Loucy (cell line): ENCODE data around the gene CCDC3.

Experiments used
- H2AFZ ChIP-seq: fragments of 200-600 bp; sonication (generic); 2 replicates; pipeline ENCODE4 v1.6.0; 2016; ENCODE audit warnings: antibody characterized with exemption, mild to moderate bottlenecking, low read length, moderate library complexity
- H3F3A ChIP-seq: fragments of 200-600 bp; 2 replicates; pipeline ENCODE4 v1.6.0; 2016; ENCODE audit warnings: antibody characterized with exemption, low read depth, mild to moderate bottlenecking
- H3K27me3 ChIP-seq: fragments of 200-600 bp; sonication (generic); 2 replicates; pipeline ENCODE4 v1.6.1; 2014; ENCODE audit warnings: low read length, mild to moderate bottlenecking; ENCODE audit not compliant: insufficient read depth, poor library complexity, severe bottlenecking
- H3K36me3 ChIP-seq: fragments of 200-600 bp; sonication (generic); 2 replicates; pipeline ENCODE4 v1.6.1; 2016; ENCODE audit warnings: low read length; ENCODE audit not compliant: insufficient read depth
- H3K4me1 ChIP-seq: fragments of 200-600 bp; sonication (generic); 2 replicates; pipeline ENCODE4 v1.5.1; 2014; ENCODE audit warnings: low read length, mild to moderate bottlenecking; ENCODE audit not compliant: insufficient read depth, poor library complexity, severe bottlenecking
- H3K4me2 ChIP-seq: fragments of 200-600 bp; sonication (generic); 2 replicates; pipeline ENCODE4 v1.6.0; 2014; ENCODE audit warnings: antibody characterized with exemption, low read length, low read depth, mild to moderate bottlenecking; ENCODE audit not compliant: poor library complexity, severe bottlenecking
- H3K4me3 ChIP-seq: fragments of 200-600 bp; sonication (generic); 2 replicates; pipeline ENCODE4 v1.5.1; 2014; ENCODE audit warnings: low read length, mild to moderate bottlenecking, mixed read lengths; ENCODE audit not compliant: poor library complexity, severe bottlenecking
- H3K79me2 ChIP-seq: fragments of 200-600 bp; sonication (generic); 2 replicates; pipeline ENCODE4 v1.6.1; 2014; ENCODE audit warnings: low read length; ENCODE audit not compliant: insufficient read depth
- H3K9ac ChIP-seq: fragments of 200-600 bp; sonication (generic); 2 replicates; pipeline ENCODE4 v1.6.0; 2014; ENCODE audit warnings: mild to moderate bottlenecking, low read depth, low read length, moderate library complexity; ENCODE audit not compliant: poor library complexity, severe bottlenecking
- H3K9me2 ChIP-seq: fragments of 200-600 bp; sonication (generic); replicated peaks from 2 replicates; pipeline ENCODE4 v1.6.1; 2016; ENCODE audit warnings: low read depth, low read length, mixed read lengths
- H3K9me3 ChIP-seq: fragments of 200-600 bp; sonication (generic); 2 replicates; pipeline ENCODE4 v1.6.1; 2014; ENCODE audit warnings: mild to moderate bottlenecking, antibody characterized with exemption, low read length, low read depth; ENCODE audit not compliant: insufficient read depth
- H4K20me1 ChIP-seq: fragments of 200-600 bp; sonication (generic); 2 replicates; pipeline ENCODE4 v1.6.0; 2014; ENCODE audit warnings: antibody characterized with exemption, low read length, mild to moderate bottlenecking; ENCODE audit not compliant: insufficient read depth, poor library complexity, severe bottlenecking
- CTCF ChIP-seq: fragments of 200-600 bp; sonication (generic); conservative IDR thresholded peaks from 2 replicates; pipeline ENCODE4 v1.5.1; 2014; ENCODE audit warnings: mild to moderate bottlenecking, antibody characterized with exemption, low read length
- EZH2phosphoT487 ChIP-seq: fragments of 200-600 bp; IDR thresholded peaks from 2 replicates; pipeline ENCODE4 v1.6.1; 2018; ENCODE audit warnings: antibody characterized with exemption, mild to moderate bottlenecking, moderate library complexity, borderline replicate concordance

Gene CCDC3

GRCh38 chr10:12975906-12976305 lies 25.6 kb downstream of the CCDC3 start:
- no peak overlapping the region for H3K4me2 ChIP-seq
- H3K36me3 ChIP-seq, result no peaks in the 10 kb centered on the region
- no peak overlapping the region for H3K4me3 ChIP-seq
- no peaks in the 10 kb centered on the region for H3K79me2 ChIP-seq
- H3K4me1 ChIP-seq, result peaks cover 17% of the 10 kb centered on the region
- H3K9ac ChIP-seq, result no peak overlapping the region
- H2AFZ ChIP-seq, result no peak overlapping the region
- H3K9me3 ChIP-seq, result no peaks in the 10 kb centered on the region
- H3F3A ChIP-seq, result no peaks in the 10 kb centered on the region
- H3K9me2 ChIP-seq, result no peaks in the 10 kb centered on the region
- no peaks in the 10 kb centered on the region for H4K20me1 ChIP-seq
- TF ChIP-seq EZH2phosphoT487 (no peak), CTCF (no peak)
- no peaks in the 10 kb centered on the region for H3K27me3 ChIP-seq

GRCh38 chr10:12975266-12975665 lies 26.2 kb downstream of the CCDC3 start:
- Histone ChIP-seq H3K9me2 (no peaks in the 10 kb centered on the region), H4K20me1 (no peaks in the 10 kb centered on the region), H3K4me3 (no peak overlapping the region), H3K9ac (no peak overlapping the region), H3K79me2 (no peaks in the 10 kb centered on the region), H3F3A (no peaks in the 10 kb centered on the region), H3K36me3 (no peaks in the 10 kb centered on the region), H3K27me3 (no peaks in the 10 kb centered on the region), H3K4me1 (peaks cover 20% of the 10 kb centered on the region), H2AFZ (no peak overlapping the region), H3K9me3 (no peaks in the 10 kb centered on the region), H3K4me2 (no peak overlapping the region)
- TF ChIP-seq EZH2phosphoT487 (no peak), CTCF (peak; percentile 54)

- Histone ChIP-seq H3K4me3 (no peak overlapping the region), H3K9me3 (no peaks in the 10 kb centered on the region), H3K79me2 (no peaks in the 10 kb centered on the region), H3K9ac (no peak overlapping the region), H3K27me3 (no peaks in the 10 kb centered on the region), H3F3A (no peaks in the 10 kb centered on the region), H3K9me2 (no peaks in the 10 kb centered on the region), H4K20me1 (no peaks in the 10 kb centered on the region), H3K4me1 (peaks cover 24% of the 10 kb centered on the region), H3K4me2 (no peak overlapping the region), H2AFZ (no peak overlapping the region), H3K36me3 (no peaks in the 10 kb centered on the region)
- TF ChIP-seq CTCF, result no peak
- TF ChIP-seq EZH2phosphoT487, result no peak
Observed at GRCh38 chr10:12974491-12975199, 26.9 kb downstream of the CCDC3 start.
